ENCODE results near the gene AMT. TPM values are rescaled to one million over a fixed set of nuclear protein-coding genes. Genes with fewer than 3 reads are reported as not detected.

AMT gene
- total and polyA plus RNA-seq, 8 donors = 9.2 to 43.5 (median 14.3) TPM

DNA sequence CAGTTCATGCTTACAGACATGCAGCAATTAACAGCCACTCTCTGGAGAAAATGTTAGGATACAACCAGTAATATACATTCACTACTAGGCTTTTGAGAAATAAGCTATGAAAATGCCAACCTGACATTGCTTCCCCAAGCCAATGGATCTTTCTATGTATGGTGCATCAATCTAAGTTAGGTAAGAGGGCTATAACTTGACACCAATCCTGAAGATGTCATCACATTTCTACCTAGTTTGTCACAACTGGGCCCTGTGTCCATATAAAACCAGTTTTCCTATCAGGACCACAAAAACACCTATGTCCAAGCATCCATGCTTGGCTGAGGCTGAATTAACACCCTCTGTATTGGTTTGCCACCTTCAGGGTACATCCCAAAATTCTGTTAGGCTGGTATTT is 50.3 kb downstream of the AMT start:
- Histone ChIP-seq H3K27me3 (no peaks in the 10 kb centered on the region), H3K4me1 (no peaks in the 10 kb centered on the region), H3K36me3 (peaks cover 0 to 51% (median 0%) of the 10 kb centered on the region in 3 donors), H3K27ac (no peak overlapping the region), H3K9me3 (no peaks in the 10 kb centered on the region), H3K4me3 (no peak overlapping the region)
- FAIRE-seq = no peak
- intact Hi-C loops (cut with DNase I) = no loop called here
- no peak for DNase-seq
- TF ChIP-seq, protein P1, sequence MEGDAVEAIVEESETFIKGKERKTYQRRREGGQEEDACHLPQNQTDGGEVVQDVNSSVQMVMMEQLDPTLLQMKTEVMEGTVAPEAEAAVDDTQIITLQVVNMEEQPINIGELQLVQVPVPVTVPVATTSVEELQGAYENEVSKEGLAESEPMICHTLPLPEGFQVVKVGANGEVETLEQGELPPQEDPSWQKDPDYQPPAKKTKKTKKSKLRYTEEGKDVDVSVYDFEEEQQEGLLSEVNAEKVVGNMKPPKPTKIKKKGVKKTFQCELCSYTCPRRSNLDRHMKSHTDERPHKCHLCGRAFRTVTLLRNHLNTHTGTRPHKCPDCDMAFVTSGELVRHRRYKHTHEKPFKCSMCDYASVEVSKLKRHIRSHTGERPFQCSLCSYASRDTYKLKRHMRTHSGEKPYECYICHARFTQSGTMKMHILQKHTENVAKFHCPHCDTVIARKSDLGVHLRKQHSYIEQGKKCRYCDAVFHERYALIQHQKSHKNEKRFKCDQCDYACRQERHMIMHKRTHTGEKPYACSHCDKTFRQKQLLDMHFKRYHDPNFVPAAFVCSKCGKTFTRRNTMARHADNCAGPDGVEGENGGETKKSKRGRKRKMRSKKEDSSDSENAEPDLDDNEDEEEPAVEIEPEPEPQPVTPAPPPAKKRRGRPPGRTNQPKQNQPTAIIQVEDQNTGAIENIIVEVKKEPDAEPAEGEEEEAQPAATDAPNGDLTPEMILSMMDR (IDR thresholded peaks at IDR 0.05) = no peak
- ATAC-seq = no peak

DNA sequence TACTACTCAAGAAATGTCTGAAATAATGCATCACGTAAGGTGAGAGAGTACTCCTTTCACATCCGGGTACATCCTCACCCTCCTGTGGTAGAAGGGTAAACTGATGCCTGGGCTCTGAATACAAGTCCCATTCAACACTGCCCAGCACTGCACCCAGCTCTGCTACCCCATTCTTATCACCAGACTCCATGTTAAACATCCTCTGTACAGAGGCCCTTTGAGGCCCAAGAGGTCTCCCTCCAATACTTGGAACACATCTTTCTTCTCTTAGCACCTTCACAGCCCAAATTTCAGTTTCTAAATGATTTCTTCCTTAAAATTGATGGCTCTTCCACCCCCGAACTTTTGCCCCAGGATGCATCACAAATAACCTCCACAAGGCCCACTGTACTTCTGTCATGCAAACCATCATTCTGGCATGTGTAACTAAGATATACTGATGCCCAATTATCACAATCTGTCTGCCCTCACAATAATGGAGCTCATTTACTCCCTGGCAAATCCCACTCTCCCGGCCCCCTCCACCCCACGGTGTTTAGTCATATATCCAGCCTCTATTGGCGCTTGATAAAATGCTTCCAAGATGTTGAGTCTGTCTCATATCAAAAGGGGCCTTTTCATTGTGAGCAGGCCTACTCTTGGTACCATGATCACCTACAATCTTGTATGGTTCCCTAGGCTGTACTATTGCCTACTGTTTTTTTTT is 51.5 kb downstream of the AMT start:
- ATAC-seq = no peak

More for the DNA sequence above, 51.5 kb downstream of the AMT start:
- no peak for DNase-seq
- Histone ChIP-seq H3K4me3 (no peak overlapping the region), H3K27me3 (no peaks in the 10 kb centered on the region), H3K27ac (no peak overlapping the region), H3K36me3 (peaks cover 0 to 62% (median 0%) of the 10 kb centered on the region in 3 donors), H3K9me3 (no peaks in the 10 kb centered on the region), H3K4me1 (no peaks in the 10 kb centered on the region)
- TF ChIP-seq, protein P1 (IDR thresholded peaks at IDR 0.05) = no peak
- no peak for FAIRE-seq
- intact Hi-C loops (cut with DNase I) = no loop called here
- WGBS, 2 donors = 87 to 92% methylated on average over 6 of the region's 6 CpGs

Other genes starting within 250 kb of the AMT start
- gene C3orf62, start 145.2 kb downstream of the AMT start, total RNA-seq = 1 to 10 TPM in 4 of 6 donors, under 1 TPM in 2; 0.83 to 2.6 (median 1.5) TPM
- 1 to 10 TPM; 4.4 to 7.2 TPM for gene C3orf62, start 145.2 kb downstream of the AMT start, polyA plus RNA-seq
- gene USP4, start 82.4 kb downstream of the AMT start, total RNA-seq = 10 to 100 TPM; 17.7 to 37.1 (median 22.1) TPM
- 10 to 100 TPM; 26.8 to 35.0 TPM for gene USP4, start 82.4 kb downstream of the AMT start, polyA plus RNA-seq
- gene GPX1, start 64.1 kb downstream of the AMT start, total RNA-seq = 100 to 1,000 TPM in 1 of 6 donors, 10 to 100 TPM in 5; 30.8 to 157 (median 66.6) TPM
- gene GPX1, start 64.1 kb downstream of the AMT start, polyA plus RNA-seq = 100 to 1,000 TPM; 114 to 121 TPM
- 100 to 1,000 TPM; 124 to 209 (median 145) TPM for gene RHOA, start 10.5 kb downstream of the AMT start, total RNA-seq
- 100 to 1,000 TPM in 1 of 2 donors, 10 to 100 TPM in 1; 77.8 to 143 TPM for gene RHOA, start 10.5 kb downstream of the AMT start, polyA plus RNA-seq
- 10 to 100 TPM in 5 of 6 donors, 1 to 10 TPM in 1; 8.5 to 14.8 (median 13.8) TPM for gene TCTA, start 10.1 kb downstream of the AMT start, total RNA-seq
- 10 to 100 TPM; 13.8 to 33.1 TPM for gene TCTA, start 10.1 kb downstream of the AMT start, polyA plus RNA-seq
- 10 to 100 TPM in 1 of 6 donors, 1 to 10 TPM in 5; 5.3 to 12.6 (median 6.9) TPM for gene NICN1, start 6.9 kb upstream of the AMT start, total RNA-seq
- 1 to 10 TPM; 9.8 to 9.9 TPM for gene NICN1, start 6.9 kb upstream of the AMT start, polyA plus RNA-seq
- 100 to 1,000 TPM in 1 of 6 donors, 10 to 100 TPM in 5; 60.8 to 108 (median 71.6) TPM for gene DAG1, start 47.8 kb upstream of the AMT start, total RNA-seq
- gene DAG1, start 47.8 kb upstream of the AMT start, polyA plus RNA-seq = 10 to 100 TPM; 15.5 to 19.9 TPM
- 1 to 10 TPM in 3 of 6 donors, under 1 TPM in 3; 0.56 to 1.2 (median 0.85) TPM for gene BSN, start 132.0 kb upstream of the AMT start, total RNA-seq
- gene BSN, start 132.0 kb upstream of the AMT start, polyA plus RNA-seq = 1 to 10 TPM in 1 of 2 donors, under 1 TPM in 1; 0.89 to 1.6 TPM